ENCODE data around the gene CNTN5. TPM values are rescaled to one million over a fixed set of nuclear protein-coding genes. Genes with fewer than 3 reads are reported as not detected.

CNTN5 gene
- total RNA-seq, 4 donors from 2014 or later = not detected

GRCh38 chr11:100095809-100096208, 1075.1 kb downstream of the CNTN5 start:
- TF ChIP-seq, protein P1, sequence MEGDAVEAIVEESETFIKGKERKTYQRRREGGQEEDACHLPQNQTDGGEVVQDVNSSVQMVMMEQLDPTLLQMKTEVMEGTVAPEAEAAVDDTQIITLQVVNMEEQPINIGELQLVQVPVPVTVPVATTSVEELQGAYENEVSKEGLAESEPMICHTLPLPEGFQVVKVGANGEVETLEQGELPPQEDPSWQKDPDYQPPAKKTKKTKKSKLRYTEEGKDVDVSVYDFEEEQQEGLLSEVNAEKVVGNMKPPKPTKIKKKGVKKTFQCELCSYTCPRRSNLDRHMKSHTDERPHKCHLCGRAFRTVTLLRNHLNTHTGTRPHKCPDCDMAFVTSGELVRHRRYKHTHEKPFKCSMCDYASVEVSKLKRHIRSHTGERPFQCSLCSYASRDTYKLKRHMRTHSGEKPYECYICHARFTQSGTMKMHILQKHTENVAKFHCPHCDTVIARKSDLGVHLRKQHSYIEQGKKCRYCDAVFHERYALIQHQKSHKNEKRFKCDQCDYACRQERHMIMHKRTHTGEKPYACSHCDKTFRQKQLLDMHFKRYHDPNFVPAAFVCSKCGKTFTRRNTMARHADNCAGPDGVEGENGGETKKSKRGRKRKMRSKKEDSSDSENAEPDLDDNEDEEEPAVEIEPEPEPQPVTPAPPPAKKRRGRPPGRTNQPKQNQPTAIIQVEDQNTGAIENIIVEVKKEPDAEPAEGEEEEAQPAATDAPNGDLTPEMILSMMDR (IDR thresholded peaks at IDR 0.05) = no peak
- ATAC-seq (ENCODE audit: low FRiP score) (no peak), DNase-seq (ENCODE audit: low spot score) (no peak)

DNA sequence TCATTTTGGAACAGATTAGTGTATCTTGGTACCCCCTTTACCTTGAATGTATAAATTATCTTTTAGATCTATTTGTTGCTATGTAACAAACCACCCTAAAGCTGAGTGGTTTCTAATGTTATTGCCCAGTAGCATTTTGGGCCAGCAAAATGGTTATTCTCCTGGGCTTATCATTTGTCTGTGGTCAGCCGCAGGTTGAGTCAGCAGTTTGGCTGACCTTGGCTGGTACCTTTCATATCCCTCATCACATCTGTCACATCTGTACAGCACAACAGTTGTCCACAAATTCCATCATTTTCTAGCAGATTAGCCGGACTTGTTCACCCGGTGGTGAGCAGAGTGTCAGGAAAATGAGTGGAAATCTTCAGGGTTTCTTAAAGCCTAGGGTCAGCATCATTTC, 1077.8 kb downstream of the CNTN5 start:
- no peak for ATAC-seq (ENCODE audit: low FRiP score)
- TF ChIP-seq, protein P1 (IDR thresholded peaks at IDR 0.05) = no peak
- no peak for DNase-seq (ENCODE audit: low spot score)

DNA sequence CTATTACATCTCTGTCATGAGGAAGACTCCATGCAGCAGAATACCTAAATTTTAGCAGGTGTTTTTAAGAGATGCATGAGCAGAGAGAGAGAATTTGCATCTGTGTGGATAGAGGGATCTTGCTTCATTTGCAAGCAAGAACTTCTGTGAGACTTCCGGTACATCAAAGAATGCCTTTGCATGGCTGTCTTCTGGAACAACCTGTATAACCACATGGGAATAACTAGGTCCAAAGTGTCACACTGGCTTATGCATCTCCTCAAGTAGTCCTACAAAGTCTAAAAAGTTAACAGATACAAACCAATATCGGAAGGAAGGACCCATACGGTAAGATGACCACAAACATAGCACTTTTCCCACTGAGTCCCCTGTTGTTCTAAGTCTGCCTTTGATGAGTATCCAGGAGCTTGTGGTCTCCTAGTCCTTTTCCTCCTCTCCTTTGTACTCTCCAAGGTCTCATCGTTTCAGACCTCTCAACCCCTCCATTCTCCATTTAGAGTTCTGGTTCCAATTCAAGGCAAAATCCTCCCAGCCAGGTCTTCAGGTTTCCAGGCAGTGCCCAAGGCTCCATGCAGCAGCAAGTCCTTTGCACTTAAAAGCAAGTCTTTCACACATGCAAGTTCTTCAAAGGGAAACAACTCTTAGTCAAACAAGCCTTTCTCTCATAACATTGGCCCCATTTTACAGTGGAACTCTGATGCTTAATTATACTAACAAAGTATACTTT, 1084.7 kb downstream of the CNTN5 start:
- TF ChIP-seq, protein P1 (IDR thresholded peaks at IDR 0.05) = no peak
- ATAC-seq (ENCODE audit: low FRiP score) (no peak), DNase-seq (ENCODE audit: low spot score) (no peak)

GRCh38 chr11:100105982-100106358, 1085.2 kb downstream of the CNTN5 start:
- DNase-seq (ENCODE audit: low spot score) (no peak), ATAC-seq (ENCODE audit: low FRiP score) (no peak)
- TF ChIP-seq, protein P1 (IDR thresholded peaks at IDR 0.05) = no peak

DNA sequence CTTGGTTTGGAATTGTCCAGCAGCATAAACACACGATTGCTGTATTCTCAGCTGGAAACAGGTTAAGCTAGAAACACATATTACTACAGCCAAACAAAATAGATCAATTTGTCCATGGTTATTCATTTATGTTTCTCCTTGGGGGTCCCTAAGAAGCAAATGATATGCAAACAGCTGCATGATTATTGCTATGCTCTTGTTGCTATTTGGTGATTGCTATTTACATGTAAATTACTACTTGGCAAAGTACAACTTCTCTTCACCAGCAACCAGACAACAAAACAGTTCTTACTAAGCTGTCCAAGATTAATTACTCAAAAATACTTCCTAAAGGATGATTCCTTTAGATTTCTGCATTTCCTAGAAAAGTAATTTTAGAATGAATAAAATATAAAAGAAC, 1098.4 kb downstream of the CNTN5 start:
- ATAC-seq (ENCODE audit: low FRiP score) (no peak), DNase-seq (ENCODE audit: low spot score) (no peak)
- TF ChIP-seq, protein P1 (IDR thresholded peaks at IDR 0.05) = no peak

- ATAC-seq (ENCODE audit: low FRiP score) = no peak
- TF ChIP-seq, protein P1 (IDR thresholded peaks at IDR 0.05) = no peak
- no peak for DNase-seq (ENCODE audit: low spot score)
These were observed 1112.4 kb downstream of the CNTN5 start for GRCh38 chr11:100133114-100133513.

DNA sequence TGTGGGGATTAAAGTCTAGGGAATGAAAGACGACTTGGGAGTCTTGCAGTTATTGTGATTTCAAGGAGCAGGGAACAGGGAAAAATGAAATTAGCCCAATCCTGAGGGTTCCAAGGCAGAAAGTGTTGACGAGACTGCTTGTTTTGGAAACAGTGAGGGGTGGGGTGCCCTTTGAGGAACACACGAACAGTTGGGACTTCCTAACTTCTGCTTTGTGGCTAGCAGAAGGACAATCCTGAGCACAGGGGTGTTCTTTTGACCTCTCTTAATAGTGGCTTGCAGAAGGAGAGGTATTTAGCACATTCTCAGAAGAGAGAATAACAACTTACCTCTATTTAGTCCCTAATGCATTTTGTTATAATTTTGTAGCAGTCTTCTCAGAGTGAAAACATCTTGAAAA, 1120.5 kb downstream of the CNTN5 start:
- DNase-seq (ENCODE audit: low spot score) = no peak
- TF ChIP-seq, protein P1 (IDR thresholded peaks at IDR 0.05) = no peak
- ATAC-seq (ENCODE audit: low FRiP score) = no peak
